Thymus (tissue), 11 donors: Measurements from ENCODE around the gene MYRIP. TPM values are rescaled to one million over a fixed set of nuclear protein-coding genes. Genes with fewer than 3 reads are reported as not detected.
"Not testable (repeated sequence)": the region's sequence is repeated elsewhere in the genome, so short reads cannot be mapped to it uniquely, and the experiment has no call there.

ENCODE experiments used
- DNase-seq, 9 donors: peaks; one replicate each; pipeline ENCODE4 v3.0.0-alpha.2; 2013; ENCODE audit warnings: low spot score in 9 of 9, low read depth in 6 of 9, missing footprints in 1 of 9
- H3K27ac ChIP-seq, 2 donors: one replicate each; pipeline ENCODE4 v1.5.1; 2013; ENCODE audit warnings: control low read depth in 1 of 2, low read depth in 1 of 2, low read length in 1 of 2, mild to moderate bottlenecking in 1 of 2, moderate library complexity in 1 of 2
- H3K27me3 ChIP-seq, 2 donors: one replicate each; pipeline ENCODE4 v1.5.1; 2013; ENCODE audit warnings: low read length in 1 of 2; ENCODE audit not compliant: control insufficient read depth in 2 of 2, insufficient read depth in 1 of 2
- H3K36me3 ChIP-seq, 2 donors: one replicate each; pipeline ENCODE4 v1.5.1; 2013; ENCODE audit warnings: low read length in 1 of 2, mild to moderate bottlenecking in 1 of 2, moderate library complexity in 1 of 2; ENCODE audit not compliant: control insufficient read depth in 2 of 2, insufficient read depth in 2 of 2
- H3K4me1 ChIP-seq, 2 donors: one replicate each; pipeline ENCODE4 v1.5.1; 2013; ENCODE audit warnings: low read length in 2 of 2; ENCODE audit not compliant: control insufficient read depth in 2 of 2, insufficient read depth in 2 of 2
- H3K4me3 ChIP-seq, 2 donors: one replicate each; pipeline ENCODE4 v1.5.1; 2013; ENCODE audit warnings: low read length in 2 of 2, control low read depth in 1 of 2, mild to moderate bottlenecking in 1 of 2
- H3K9me3 ChIP-seq, 2 donors: one replicate each; pipeline ENCODE4 v1.5.1; 2013; ENCODE audit warnings: low read length in 1 of 2, mild to moderate bottlenecking in 1 of 2; ENCODE audit not compliant: control insufficient read depth in 2 of 2, insufficient read depth in 1 of 2
- WGBS: extraction: QIAGEN DNeasy Blood & Tissue Kit; methylation state at CpG from one replicate; pipeline ENCODE4 v1.1.7; 2013; 5-methylcytosine and 5-hydroxymethylcytosine counted together
- polyA plus RNA-seq: library from polyadenylated mRNA; stranded (reverse); fragments of 200-250 nt; gene quantifications from one replicate; pipeline ENCODE4 v1.2.3, GENCODE V29; 2013
- total RNA-seq: library from RNA; stranded (reverse); fragments of 120-200 nt; gene quantifications from one replicate; pipeline ENCODE4 v1.2.4, GENCODE V29; 2013
- donor health status: healthy.

MYRIP gene
- total and polyA plus RNA-seq, 2 donors: 0.28 to 1.6 TPM

- 65% methylated on average over 3 of the region's 3 CpGs for WGBS
- Histone ChIP-seq H3K4me3 (no peak overlapping the region), H3K36me3 (no peaks in the 10 kb centered on the region)
Observed at GRCh38 chr3:40078590-40078989, 269.2 kb downstream of the MYRIP start.

GRCh38 chr3:40079203-40079846 is 269.9 kb downstream of the MYRIP start:
- DNase-seq: no peak
- Histone ChIP-seq H3K4me3 (no peak overlapping the region), H3K27ac (no peak overlapping the region), H3K36me3 (no peaks in the 10 kb centered on the region), H3K27me3 (no peaks in the 10 kb centered on the region), H3K4me1 (no peaks in the 10 kb centered on the region), H3K9me3 (no peaks in the 10 kb centered on the region)
- 94% methylated on average over 4 of the region's 4 CpGs for WGBS

More at GRCh38 chr3:40078590-40078989, 269.2 kb downstream of the MYRIP start:
- Histone ChIP-seq H3K4me1 (no peaks in the 10 kb centered on the region), H3K27me3 (no peaks in the 10 kb centered on the region), H3K27ac (no peak overlapping the region), H3K9me3 (no peaks in the 10 kb centered on the region)
- no peak for DNase-seq

- no peaks in the 10 kb centered on the region for H3K4me1 ChIP-seq
- no peak overlapping the region for H3K27ac ChIP-seq
- H3K4me3 ChIP-seq: no peak overlapping the region
- H3K36me3 ChIP-seq: no peaks in the 10 kb centered on the region
- H3K27me3 ChIP-seq: no peaks in the 10 kb centered on the region
- no peaks in the 10 kb centered on the region for H3K9me3 ChIP-seq
- DNase-seq: no peak
Observed at GRCh38 chr3:40079847-40080240, 270.4 kb downstream of the MYRIP start.

GRCh38 chr3:40083066-40083465 is 273.7 kb downstream of the MYRIP start:
- DNase-seq: no peak
- H3K4me3 ChIP-seq: no peak overlapping the region
- H3K27ac ChIP-seq: no peak overlapping the region
- no peaks in the 10 kb centered on the region for H3K9me3 ChIP-seq
- H3K4me1 ChIP-seq: no peaks in the 10 kb centered on the region
- no peaks in the 10 kb centered on the region for H3K36me3 ChIP-seq
- H3K27me3 ChIP-seq: no peaks in the 10 kb centered on the region

GRCh38 chr3:40084424-40084823 is 275.0 kb downstream of the MYRIP start:
- DNase-seq, H3K9me3 ChIP-seq, H3K4me3 ChIP-seq, H3K27ac ChIP-seq, H3K4me1 ChIP-seq, H3K36me3 ChIP-seq, H3K27me3 ChIP-seq: not testable (repeated sequence)
- WGBS: 99% methylated on average over 12 of the region's 12 CpGs

- Histone ChIP-seq H3K27ac (no peak overlapping the region), H3K9me3 (no peaks in the 10 kb centered on the region), H3K4me3 (no peak overlapping the region), H3K4me1 (no peaks in the 10 kb centered on the region), H3K36me3 (no peaks in the 10 kb centered on the region), H3K27me3 (no peaks in the 10 kb centered on the region)
- DNase-seq: no peak
- 91% methylated on average over 7 of the region's 7 CpGs for WGBS
Observed at GRCh38 chr3:40086890-40087883, 277.8 kb downstream of the MYRIP start.

GRCh38 chr3:40088527-40089170 is 279.2 kb downstream of the MYRIP start:
- DNase-seq: no peak
- H3K27ac ChIP-seq: no peak overlapping the region
- no peaks in the 10 kb centered on the region for H3K27me3 ChIP-seq
- H3K9me3 ChIP-seq: no peaks in the 10 kb centered on the region
- 98% methylated on average over 3 of the region's 3 CpGs for WGBS
- no peaks in the 10 kb centered on the region for H3K4me1 ChIP-seq
- H3K36me3 ChIP-seq: no peaks in the 10 kb centered on the region
- no peak overlapping the region for H3K4me3 ChIP-seq

GRCh38 chr3:40096661-40097111 is 287.3 kb downstream of the MYRIP start:
- Histone ChIP-seq H3K27ac (no peak overlapping the region), H3K9me3 (no peaks in the 10 kb centered on the region), H3K4me3 (no peak overlapping the region), H3K36me3 (no peaks in the 10 kb centered on the region), H3K27me3 (no peaks in the 10 kb centered on the region), H3K4me1 (no peaks in the 10 kb centered on the region)
- WGBS: 85% methylated on average over 6 of the region's 6 CpGs
- DNase-seq: no peak
